ENCODE measurements around the gene SLC17A3.

The SLC17A3 gene

GRCh38 chr6:25835442-25836283 is 38.4 kb downstream of the SLC17A3 start:
- no peak for DNase-seq

- no peak for DNase-seq
These were observed 39.1 kb downstream of the SLC17A3 start for GRCh38 chr6:25834950-25835349.

GRCh38 chr6:25833136-25833535 is 40.9 kb downstream of the SLC17A3 start:
- DNase-seq = no peak

- no peak for DNase-seq
These were observed 41.4 kb downstream of the SLC17A3 start for GRCh38 chr6:25832670-25833069.

- DNase-seq = no peak
These were observed 41.8 kb downstream of the SLC17A3 start for GRCh38 chr6:25832307-25832662.

GRCh38 chr6:25831532-25832306 is 42.3 kb downstream of the SLC17A3 start, which contains the start of gene SLC17A1:
SLC17A1 (minus strand) TSS chr6:25832052; CDS start chr6:25830557, 1,495 bp downstream.
- no peak for DNase-seq

- no peak for DNase-seq
These were observed 43.6 kb downstream of the SLC17A3 start for GRCh38 chr6:25830458-25830857.

GRCh38 chr6:25829375-25829774 is 44.7 kb downstream of the SLC17A3 start:
- no peak for DNase-seq

GRCh38 chr6:25821341-25821740 is 52.7 kb downstream of the SLC17A3 start:
- DNase-seq = no peak

GRCh38 chr6:25816252-25816651 is 57.8 kb downstream of the SLC17A3 start:
- no peak for DNase-seq

- DNase-seq = no peak
These were observed 58.8 kb downstream of the SLC17A3 start for GRCh38 chr6:25815194-25815593.

GRCh38 chr6:25804804-25805203 is 69.2 kb downstream of the SLC17A3 start:
- DNase-seq = no peak

GRCh38 chr6:25801436-25801835 is 72.6 kb downstream of the SLC17A3 start:
- DNase-seq = no peak

Measured in EL (cell line).